ENCODE measurements around the gene MRE11.
A peak's percentile ranks its signal among the peaks of the same experiment; 100 is the strongest.

MRE11 gene

GRCh38 chr11:94405062-94405833 is 88.4 kb downstream of the MRE11 start:
- TF ChIP-seq CTCF (conservative IDR thresholded peaks at IDR 0.05; ENCODE audit: low read depth, low read length) = no peak
- no peak overlapping the region for H3K4me3 ChIP-seq (ENCODE audit: low read depth, low read length)
- DNase-seq (ENCODE audit: low read depth) = no peak

- TF ChIP-seq CTCF (conservative IDR thresholded peaks at IDR 0.05; ENCODE audit: low read depth, low read length) = no peak
- H3K4me3 ChIP-seq (ENCODE audit: low read depth, low read length) = no peak overlapping the region
- no peak for DNase-seq (ENCODE audit: low read depth)
These were observed 91.3 kb downstream of the MRE11 start for GRCh38 chr11:94402355-94402754.

- no peak for TF ChIP-seq CTCF (conservative IDR thresholded peaks at IDR 0.05; ENCODE audit: low read depth, low read length)
- no peak for DNase-seq (ENCODE audit: low read depth)
- H3K4me3 ChIP-seq (ENCODE audit: low read depth, low read length) = peak overlapping the region; percentile 46
These were observed 91.8 kb downstream of the MRE11 start for GRCh38 chr11:94401773-94402265.

GRCh38 chr11:94400839-94401772 is 92.5 kb downstream of the MRE11 start, which contains the start of gene GPR83:
TSS of gene GPR83 (minus strand) at chr11:94401419. CDS start at chr11:94401247, 172 bp downstream.
- peak within 1 kb of the TSS; percentile 46 for H3K4me3 ChIP-seq (ENCODE audit: low read depth, low read length)
- no peak for TF ChIP-seq CTCF (conservative IDR thresholded peaks at IDR 0.05; ENCODE audit: low read depth, low read length)
- DNase-seq (ENCODE audit: low read depth) = no peak

- no peak for TF ChIP-seq CTCF (conservative IDR thresholded peaks at IDR 0.05; ENCODE audit: low read depth, low read length)
- no peak overlapping the region for H3K4me3 ChIP-seq (ENCODE audit: low read depth, low read length)
- no peak for DNase-seq (ENCODE audit: low read depth)
These were observed 93.2 kb downstream of the MRE11 start for GRCh38 chr11:94400457-94400838.

GRCh38 chr11:94400050-94400449 is 93.6 kb downstream of the MRE11 start:
- no peak for DNase-seq (ENCODE audit: low read depth)
- no peak overlapping the region for H3K4me3 ChIP-seq (ENCODE audit: low read depth, low read length)
- TF ChIP-seq CTCF (conservative IDR thresholded peaks at IDR 0.05; ENCODE audit: low read depth, low read length) = no peak

Measured in choroid plexus epithelial cell (primary cell).